IMR-90 (cell line): Measurements from ENCODE around the gene SSH2. TPM values are rescaled to one million over a fixed set of nuclear protein-coding genes. Genes with fewer than 3 reads are reported as not detected.

ENCODE experiments used
- ATAC-seq: fragments of 200-7000 bp; cut with Tn5 transposase; 2 replicates; pipeline ENCODE4 v1.9.1; 2020; ENCODE audit warnings: low read depth, mild to moderate bottlenecking, moderate library complexity
- BruUV-seq: library from RNA; stranded (reverse); fragments of 400-500 nt; replicated peaks from 2 replicates; lab custom pipeline; 2021; lab: Mats Ljungman, UMichigan
- CTCF ChIA-PET: fragments of 300-600 bp; formaldehyde crosslinking; extraction: SDS; loops from one replicate; lab custom pipeline; 2021; ENCODE audit warnings: antibody characterized with exemption; lab: Yijun Ruan, JAX
- POLR2A ChIA-PET: fragments of 300-600 bp; sonication (Branson Sonifier 250); formaldehyde crosslinking; loops from one replicate; lab custom pipeline; 2022; ENCODE audit warnings: antibody characterized with exemption; ENCODE audit not compliant: unreplicated experiment; lab: Charles Lee
- DNase-seq: peaks from one replicate; pipeline ENCODE4 v3.0.0; 2013
- H2AFZ ChIP-seq: replicated peaks from 2 replicates; pipeline ENCODE3; 2013; ENCODE audit warnings: low read length, mild to moderate bottlenecking; ENCODE audit not compliant: poor library complexity
- H2AK5ac ChIP-seq: 2 replicates; pipeline ENCODE4 v1.6.1; 2013; ENCODE audit warnings: low read depth, low read length, inconsistent platforms
- H2AK9ac ChIP-seq: replicated peaks from 2 replicates; pipeline ENCODE3; 2013; ENCODE audit warnings: mild to moderate bottlenecking, low read depth, low read length, moderate library complexity; ENCODE audit not compliant: poor library complexity
- H2BK120ac ChIP-seq: 2 replicates; pipeline ENCODE4 v1.6.1; 2013; ENCODE audit warnings: low read depth, low read length, inconsistent platforms
- H2BK15ac ChIP-seq: 3 replicates; pipeline ENCODE4 v1.6.1; 2013; ENCODE audit warnings: low read depth, low read length, inconsistent platforms
- H2BK20ac ChIP-seq: 2 replicates; pipeline ENCODE4 v1.6.1; 2013; ENCODE audit warnings: low read depth, mild to moderate bottlenecking, inconsistent platforms, low read length, moderate library complexity
- H2BK5ac ChIP-seq: 2 replicates; pipeline ENCODE4 v1.6.1; 2013; ENCODE audit warnings: mild to moderate bottlenecking, low read depth, low read length, inconsistent platforms; ENCODE audit not compliant: poor library complexity, severe bottlenecking
- H3K14ac ChIP-seq: replicated peaks from 2 replicates; pipeline ENCODE4 v1.6.1; 2013; ENCODE audit warnings: low read depth, low read length, inconsistent platforms
- H3K18ac ChIP-seq: 2 replicates; pipeline ENCODE4 v1.6.1; 2013; ENCODE audit warnings: low read depth, low read length, control low read depth
- H3K23ac ChIP-seq: 2 replicates; pipeline ENCODE4 v1.6.1; 2013; ENCODE audit warnings: low read depth, low read length, inconsistent platforms
- H3K27ac ChIP-seq: 2 replicates; pipeline ENCODE4 v1.5.1; 2013; ENCODE audit warnings: mild to moderate bottlenecking, control low read depth, low read length; ENCODE audit not compliant: insufficient read depth
- H3K27me3 ChIP-seq: 2 replicates; pipeline ENCODE4 v1.6.1; 2013; ENCODE audit warnings: low read length; ENCODE audit not compliant: control insufficient read depth, insufficient read depth
- H3K36me3 ChIP-seq: 2 replicates; pipeline ENCODE4 v1.6.1; 2013; ENCODE audit warnings: low read length, mixed read lengths; ENCODE audit not compliant: control insufficient read depth, insufficient read depth
- H3K4ac ChIP-seq: 2 replicates; pipeline ENCODE4 v1.6.1; 2013; ENCODE audit warnings: low read depth, low read length, inconsistent platforms
- H3K4me1 ChIP-seq: 2 replicates; pipeline ENCODE4 v1.6.1; 2013; ENCODE audit warnings: low read length, mixed read lengths; ENCODE audit not compliant: control insufficient read depth, insufficient read depth
- H3K4me2 ChIP-seq: 2 replicates; pipeline ENCODE4 v1.6.1; 2013; ENCODE audit warnings: low read depth, mild to moderate bottlenecking, control low read depth, low read length, moderate library complexity
- H3K4me3 ChIP-seq: 2 replicates; pipeline ENCODE4 v1.5.1; 2013; ENCODE audit warnings: low read depth, mild to moderate bottlenecking, control low read depth, low read length, moderate library complexity; ENCODE audit not compliant: insufficient read depth
- H3K56ac ChIP-seq: 2 replicates; pipeline ENCODE4 v1.6.1; 2013; ENCODE audit warnings: low read length, inconsistent platforms; ENCODE audit not compliant: insufficient read depth; ENCODE audit errors: extremely low read depth
- H3K79me1 ChIP-seq, 2 experiments: 2 replicates each; pipeline ENCODE4 v1.6.1; 2013; ENCODE audit warnings: low read length in 2 of 2, inconsistent platforms in 1 of 2, low read depth in 1 of 2
- H3K9ac ChIP-seq: 2 replicates; pipeline ENCODE4 v1.6.1; 2013; ENCODE audit warnings: low read depth, low read length, control low read depth
- H3K9me1 ChIP-seq: 2 replicates; pipeline ENCODE4 v1.6.1; 2013; ENCODE audit warnings: low read length, inconsistent platforms; ENCODE audit not compliant: insufficient read depth
- H3K9me3 ChIP-seq: 2 replicates; pipeline ENCODE4 v1.6.1; 2013; ENCODE audit warnings: low read length; ENCODE audit not compliant: control insufficient read depth, insufficient read depth
- H4K20me1 ChIP-seq: 2 replicates; pipeline ENCODE4 v1.6.1; 2013; ENCODE audit warnings: low read length, inconsistent platforms; ENCODE audit not compliant: insufficient read depth
- H4K5ac ChIP-seq: 2 replicates; pipeline ENCODE4 v1.6.1; 2013; ENCODE audit warnings: mild to moderate bottlenecking, low read depth, low read length, control low read depth
- H4K8ac ChIP-seq, 2 experiments: 2 replicates each; pipeline ENCODE4 v1.6.1; 2013; ENCODE audit warnings: low read depth in 2 of 2, low read length in 2 of 2, control low read depth in 1 of 2, inconsistent platforms in 1 of 2
- H4K91ac ChIP-seq: 2 replicates; pipeline ENCODE4 v1.6.1; 2013; ENCODE audit warnings: low read depth, low read length, inconsistent platforms; ENCODE audit not compliant: insufficient read depth
- BHLHE40 ChIP-seq: fragments of 150-350 bp; IDR thresholded peaks from 2 replicates; pipeline ENCODE4 v1.6.1; 2016; ENCODE audit warnings: mild to moderate bottlenecking, low read depth, low read length
- CHD1 ChIP-seq: IDR thresholded peaks from 2 replicates; pipeline ENCODE4 v1.6.1; 2012; ENCODE audit warnings: low read depth, low read length, improper control_type of control experiment
- FOS ChIP-seq: fragments of 150-350 bp; IDR thresholded peaks from 2 replicates; pipeline ENCODE4 v1.6.1; 2016; ENCODE audit warnings: low read depth, low read length
- MAFK ChIP-seq: IDR thresholded peaks from 2 replicates; pipeline ENCODE4 v1.6.1; 2012; ENCODE audit warnings: low read depth, low read length, improper control_type of control experiment
- MAZ ChIP-seq: IDR thresholded peaks from 2 replicates; pipeline ENCODE4 v1.6.1; 2012; ENCODE audit warnings: low read depth, mild to moderate bottlenecking, low read length, improper control_type of control experiment, moderate library complexity, borderline replicate concordance
- NFE2L2 ChIP-seq: fragments of 150-350 bp; IDR thresholded peaks from 2 replicates; pipeline ENCODE4 v1.6.1; 2016; ENCODE audit warnings: low read depth, mild to moderate bottlenecking, low read length
- RCOR1 ChIP-seq: IDR thresholded peaks from 2 replicates; pipeline ENCODE4 v1.6.1; 2012; ENCODE audit warnings: mild to moderate bottlenecking, low read length, improper control_type of control experiment; ENCODE audit not compliant: insufficient replicate concordance
- RFX5 ChIP-seq: IDR thresholded peaks from 2 replicates; pipeline ENCODE4 v1.8.0; 2012; ENCODE audit warnings: low read depth, mild to moderate bottlenecking, low read length, moderate library complexity
- WGBS, 2 experiments: methylation state at CpG; one replicate each; pipeline versions ENCODE4 v1.1.5 to v1.1.7; 2013; ENCODE audit warnings: missing lambda C conversion rate in 2 of 2; ENCODE audit not compliant: insufficient read length in 1 of 2; ENCODE audit errors: extremely low coverage in 2 of 2; 5-methylcytosine and 5-hydroxymethylcytosine counted together
- dilution Hi-C: fragments of 300-500 bp; cut with HindIII; formaldehyde crosslinking; loops from one replicate; pipeline ENCODE4 v1.14.3; 2018; ENCODE audit warnings: low sequenced_read_pairs; ENCODE audit not compliant: unreplicated experiment
- in situ Hi-C: fragments of 300-500 bp; cut with MboI; formaldehyde crosslinking; loops from 3 replicates; pipeline ENCODE4 v1.14.3; 2019; ENCODE audit warnings: low sequenced_read_pairs, inconsistent platforms, mixed read lengths
- intact Hi-C: fragments of 100-400 bp; cut with micrococcal nuclease; formaldehyde crosslinking; loops from 2 replicates; pipeline ENCODE4 v1.10.0; 2022
- polyA plus RNA-seq, 3 experiments: library from polyadenylated mRNA; depleted of rRNA; stranded (reverse); fragments of >200 nt; gene quantifications; 2 replicates each; pipeline ENCODE4 v1.2.3, GENCODE V29; 2012; ENCODE audit warnings: low replicate concordance in 1 of 3
- total RNA-seq: library from RNA; depleted of rRNA; stranded (reverse); fragments of >200 nt; gene quantifications from 2 replicates; pipeline ENCODE4 v1.2.3, GENCODE V29; 2012
- TF ChIP-seq, protein P1 (sequence below): fragments of 150-350 bp; IDR thresholded peaks from 2 replicates; pipeline ENCODE4 v1.6.1; 2016; ENCODE audit warnings: low read depth, mild to moderate bottlenecking, low read length, moderate library complexity, borderline replicate concordance
- TF ChIP-seq, protein P2 (sequence below): conservative IDR thresholded peaks from 2 replicates; pipeline ENCODE4 v1.5.1; 2012; ENCODE audit warnings: mild to moderate bottlenecking, low read depth, low read length, improper control_type of control experiment

The SSH2 gene
- total and polyA plus RNA-seq, 2 of the 4 experiments (the other 2 are of a cell fraction), result 9.3 TPM

DNA sequence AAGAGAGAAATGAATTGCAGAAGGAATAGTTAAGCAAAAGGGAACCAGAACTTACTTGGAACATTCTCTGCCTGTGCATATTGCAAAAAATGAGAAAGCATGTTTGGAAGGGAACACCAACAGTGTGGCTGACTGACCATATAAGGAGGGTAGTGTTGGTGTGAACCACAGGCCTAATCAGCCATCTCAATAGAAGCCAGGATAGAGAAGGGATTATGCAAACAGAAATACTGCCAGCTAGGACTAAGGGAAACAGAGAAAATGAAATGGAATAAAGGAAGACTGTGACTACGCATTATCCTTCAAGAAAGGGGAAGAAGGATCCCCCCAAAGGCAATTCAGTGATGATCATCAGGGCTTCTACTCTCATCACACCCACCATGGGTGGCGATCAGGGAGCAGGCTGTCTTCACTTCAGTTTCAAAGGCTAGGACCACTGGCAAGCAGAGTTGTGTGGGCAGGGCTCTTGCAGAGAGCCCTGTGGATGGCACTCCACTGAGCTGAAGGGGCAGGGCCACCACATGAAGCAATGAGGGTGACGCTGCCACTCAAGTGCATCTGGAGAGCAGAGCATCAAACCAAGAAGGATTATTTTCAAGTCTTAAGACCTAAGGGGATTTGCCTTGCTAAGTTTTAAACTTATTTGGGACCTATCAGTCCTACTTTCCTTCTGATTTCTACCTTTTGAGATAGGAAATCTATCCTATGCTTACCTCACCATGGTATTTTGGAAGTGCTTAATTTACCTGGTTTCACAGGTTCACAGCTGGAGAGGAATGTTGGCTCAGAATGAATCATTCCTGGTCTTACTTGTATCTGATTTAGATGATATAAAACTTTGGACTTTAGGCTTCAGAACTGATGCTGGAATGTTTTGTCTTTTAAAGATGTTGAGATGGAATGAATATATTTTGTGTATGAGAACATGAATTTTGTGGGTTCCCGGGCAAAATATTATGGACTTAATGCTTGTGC, 140.5 kb downstream of the SSH2 start (continued):
- no peak for TF ChIP-seq BHLHE40
- no peak for TF ChIP-seq NFE2L2

DNA sequence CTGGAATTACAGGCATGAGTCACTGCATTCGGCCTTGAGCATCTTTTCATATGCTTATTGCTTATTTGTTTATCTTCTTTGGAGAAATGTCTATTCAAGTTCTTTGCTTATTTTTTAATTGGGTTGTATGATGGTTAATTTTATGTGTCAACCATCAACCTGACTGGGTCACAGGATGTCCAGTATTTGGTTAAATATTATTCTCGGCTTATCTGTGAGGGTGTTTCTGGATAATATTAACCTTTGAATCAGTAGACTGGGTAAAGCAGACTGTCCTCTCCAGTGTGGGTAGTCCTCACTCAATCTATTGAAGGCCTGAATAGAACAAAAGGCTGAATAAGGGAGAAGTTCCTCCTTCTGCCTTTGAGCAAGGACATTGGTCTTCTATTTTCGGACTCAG, 142.0 kb downstream of the SSH2 start:
- no peak overlapping the region for H3K4me3 ChIP-seq
- no peak overlapping the region for H3K9ac ChIP-seq
- H4K8ac ChIP-seq, result no peak overlapping the region
- no peak overlapping the region for H3K4me2 ChIP-seq
- H2BK120ac ChIP-seq, result no peak overlapping the region
- no peak overlapping the region for H3K4ac ChIP-seq
- H2BK5ac ChIP-seq, result no peak overlapping the region
- no peak overlapping the region for H2AK9ac ChIP-seq
- H2AFZ ChIP-seq, result no peak overlapping the region
- no peak overlapping the region for H2BK15ac ChIP-seq
- no peak overlapping the region for H4K5ac ChIP-seq
- no peaks in the 10 kb centered on the region for H3K27me3 ChIP-seq
- no peaks in the 10 kb centered on the region for H3K36me3 ChIP-seq
- H3K79me1 ChIP-seq, result no peaks in the 10 kb centered on the region; a peak in 1 of 4 replicates
- H2BK20ac ChIP-seq, result no peak overlapping the region
- H3K9me3 ChIP-seq, result no peaks in the 10 kb centered on the region
- no peak overlapping the region for H3K23ac ChIP-seq
- H3K18ac ChIP-seq, result no peak overlapping the region
- no peaks in the 10 kb centered on the region for H4K20me1 ChIP-seq
- intact Hi-C loops, result no loop called here
- BruUV-seq, result no TSS peak
- no peak for TF ChIP-seq RFX5
- TF ChIP-seq CHD1, result no peak
- no peak for TF ChIP-seq FOS
- TF ChIP-seq NFE2L2, result no peak
- TF ChIP-seq MAFK, result no peak
- TF ChIP-seq RCOR1, result no peak
- TF ChIP-seq, protein P1, sequence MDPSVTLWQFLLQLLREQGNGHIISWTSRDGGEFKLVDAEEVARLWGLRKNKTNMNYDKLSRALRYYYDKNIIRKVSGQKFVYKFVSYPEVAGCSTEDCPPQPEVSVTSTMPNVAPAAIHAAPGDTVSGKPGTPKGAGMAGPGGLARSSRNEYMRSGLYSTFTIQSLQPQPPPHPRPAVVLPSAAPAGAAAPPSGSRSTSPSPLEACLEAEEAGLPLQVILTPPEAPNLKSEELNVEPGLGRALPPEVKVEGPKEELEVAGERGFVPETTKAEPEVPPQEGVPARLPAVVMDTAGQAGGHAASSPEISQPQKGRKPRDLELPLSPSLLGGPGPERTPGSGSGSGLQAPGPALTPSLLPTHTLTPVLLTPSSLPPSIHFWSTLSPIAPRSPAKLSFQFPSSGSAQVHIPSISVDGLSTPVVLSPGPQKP, result no peak
- TF ChIP-seq MAZ, result no peak
- TF ChIP-seq, protein P2, sequence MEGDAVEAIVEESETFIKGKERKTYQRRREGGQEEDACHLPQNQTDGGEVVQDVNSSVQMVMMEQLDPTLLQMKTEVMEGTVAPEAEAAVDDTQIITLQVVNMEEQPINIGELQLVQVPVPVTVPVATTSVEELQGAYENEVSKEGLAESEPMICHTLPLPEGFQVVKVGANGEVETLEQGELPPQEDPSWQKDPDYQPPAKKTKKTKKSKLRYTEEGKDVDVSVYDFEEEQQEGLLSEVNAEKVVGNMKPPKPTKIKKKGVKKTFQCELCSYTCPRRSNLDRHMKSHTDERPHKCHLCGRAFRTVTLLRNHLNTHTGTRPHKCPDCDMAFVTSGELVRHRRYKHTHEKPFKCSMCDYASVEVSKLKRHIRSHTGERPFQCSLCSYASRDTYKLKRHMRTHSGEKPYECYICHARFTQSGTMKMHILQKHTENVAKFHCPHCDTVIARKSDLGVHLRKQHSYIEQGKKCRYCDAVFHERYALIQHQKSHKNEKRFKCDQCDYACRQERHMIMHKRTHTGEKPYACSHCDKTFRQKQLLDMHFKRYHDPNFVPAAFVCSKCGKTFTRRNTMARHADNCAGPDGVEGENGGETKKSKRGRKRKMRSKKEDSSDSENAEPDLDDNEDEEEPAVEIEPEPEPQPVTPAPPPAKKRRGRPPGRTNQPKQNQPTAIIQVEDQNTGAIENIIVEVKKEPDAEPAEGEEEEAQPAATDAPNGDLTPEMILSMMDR, result no peak
- DNase-seq (no peak), ATAC-seq (no peak)
- WGBS, 2 experiments, result no CpG with 5 or more reads among the region's 3 CpGs
- H4K91ac ChIP-seq, result no peak overlapping the region
- dilution Hi-C loops, result no loop called here
- POLR2A ChIA-PET, result no interaction called here
- in situ Hi-C loops, result no loop called here
- no peak overlapping the region for H3K14ac ChIP-seq
- CTCF ChIA-PET, result no interaction called here
- no peaks in the 10 kb centered on the region; the same call in 1 of the 2 replicates for H3K9me1 ChIP-seq
- no peak overlapping the region for H3K27ac ChIP-seq
- H3K56ac ChIP-seq, result no peak overlapping the region
- H2AK5ac ChIP-seq, result no peak overlapping the region
- peaks cover 2% of the 10 kb centered on the region; the same call in 1 of the 2 replicates for H3K4me1 ChIP-seq
